Measurements from ENCODE around the gene HAGH. TPM values are rescaled to one million over a fixed set of nuclear protein-coding genes. Genes with fewer than 3 reads are reported as not detected.

HAGH gene
- total and polyA plus RNA-seq, 4 donors, result 51.2 to 99.7 (median 80.2) TPM

DNA sequence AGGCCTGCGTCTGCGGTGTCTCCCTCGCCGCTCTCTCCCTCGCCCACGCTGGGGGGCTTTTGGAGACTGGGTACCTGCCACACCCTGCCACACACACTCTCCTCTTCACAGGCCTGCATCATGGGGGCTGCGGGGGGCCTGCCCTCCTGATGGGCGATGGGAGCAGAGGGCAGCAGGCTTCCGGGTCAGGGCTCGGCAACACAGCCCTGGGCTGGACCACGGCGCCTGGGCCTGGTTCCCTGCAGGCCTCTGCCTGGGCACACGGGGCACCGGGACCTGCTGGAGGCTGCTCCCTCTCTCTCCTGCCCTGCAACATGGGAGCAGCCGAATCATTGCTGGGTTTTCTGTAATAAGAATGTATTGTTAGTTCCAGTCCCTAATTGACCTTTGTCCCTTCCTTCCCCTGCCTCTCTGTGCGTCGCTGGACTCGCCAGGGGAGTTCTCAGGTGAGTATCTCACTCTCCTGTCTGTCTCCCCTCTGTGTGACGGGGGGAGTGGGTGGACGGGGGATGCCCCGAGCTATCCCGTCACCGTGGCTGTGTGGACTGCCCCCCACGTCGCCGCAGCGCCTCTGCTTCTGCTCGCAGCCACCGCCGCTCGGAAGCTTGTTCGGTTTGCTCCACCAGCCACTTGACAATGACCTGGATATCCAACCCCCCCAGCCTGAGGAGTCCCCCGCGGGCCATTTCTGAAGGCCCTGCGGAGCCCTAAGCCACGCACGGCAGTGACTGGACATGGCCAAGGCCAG, 68.7 kb downstream of the HAGH start:
- ATAC-seq (ENCODE audit: insufficient read depth, low FRiP score) (no peak), DNase-seq (no peak)
- H3K4me1 ChIP-seq (ENCODE audit: control insufficient read depth in 5 of 5, insufficient read depth in 5 of 5, low read length in 5 of 5), result no peaks in the 10 kb centered on the region
- no peak overlapping the region for H3K27ac ChIP-seq (ENCODE audit: low read depth in 1 of 2, low read length in 1 of 2)
- H3K9me3 ChIP-seq (ENCODE audit: control insufficient read depth in 4 of 4, insufficient read depth in 3 of 4, low read length in 3 of 4), result no peaks in the 10 kb centered on the region
- H3K9ac ChIP-seq (ENCODE audit: insufficient read depth in 1 of 2, low read length in 2 of 2), result no peak overlapping the region
- H3K27me3 ChIP-seq (ENCODE audit: control insufficient read depth in 3 of 3, insufficient read depth in 3 of 3, low read length in 2 of 3), result no peaks in the 10 kb centered on the region
- 94 to 96% methylated on average over 37 of the region's 37 CpGs for WGBS, 2 donors
- peaks cover 0 to 46% (median 14%) of the 10 kb centered on the region in 4 donors for H3K36me3 ChIP-seq (ENCODE audit: control insufficient read depth in 4 of 4, insufficient read depth in 4 of 4, low read length in 4 of 4)
- TF ChIP-seq, protein P1, sequence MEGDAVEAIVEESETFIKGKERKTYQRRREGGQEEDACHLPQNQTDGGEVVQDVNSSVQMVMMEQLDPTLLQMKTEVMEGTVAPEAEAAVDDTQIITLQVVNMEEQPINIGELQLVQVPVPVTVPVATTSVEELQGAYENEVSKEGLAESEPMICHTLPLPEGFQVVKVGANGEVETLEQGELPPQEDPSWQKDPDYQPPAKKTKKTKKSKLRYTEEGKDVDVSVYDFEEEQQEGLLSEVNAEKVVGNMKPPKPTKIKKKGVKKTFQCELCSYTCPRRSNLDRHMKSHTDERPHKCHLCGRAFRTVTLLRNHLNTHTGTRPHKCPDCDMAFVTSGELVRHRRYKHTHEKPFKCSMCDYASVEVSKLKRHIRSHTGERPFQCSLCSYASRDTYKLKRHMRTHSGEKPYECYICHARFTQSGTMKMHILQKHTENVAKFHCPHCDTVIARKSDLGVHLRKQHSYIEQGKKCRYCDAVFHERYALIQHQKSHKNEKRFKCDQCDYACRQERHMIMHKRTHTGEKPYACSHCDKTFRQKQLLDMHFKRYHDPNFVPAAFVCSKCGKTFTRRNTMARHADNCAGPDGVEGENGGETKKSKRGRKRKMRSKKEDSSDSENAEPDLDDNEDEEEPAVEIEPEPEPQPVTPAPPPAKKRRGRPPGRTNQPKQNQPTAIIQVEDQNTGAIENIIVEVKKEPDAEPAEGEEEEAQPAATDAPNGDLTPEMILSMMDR (IDR thresholded peaks at IDR 0.05; ENCODE audit: control extremely low read depth, extremely low read depth), result no peak
- H3K4me3 ChIP-seq, result no peak overlapping the region

Other genes starting within 250 kb of the HAGH start
- gene IFT140, start 214.8 kb downstream of the HAGH start, total RNA-seq, result 10 to 100 TPM; 42.4 to 48.5 TPM
- gene IFT140, start 214.8 kb downstream of the HAGH start, polyA plus RNA-seq, result 10 to 100 TPM; 13.6 to 24.8 TPM
- 10 to 100 TPM; 16.3 to 20.4 TPM for gene CRAMP1, start 214.5 kb downstream of the HAGH start, total RNA-seq
- gene CRAMP1, start 214.5 kb downstream of the HAGH start, polyA plus RNA-seq, result 1 to 10 TPM; 6.6 to 8.7 TPM
- gene JPT2, start 148.5 kb downstream of the HAGH start, total RNA-seq, result 10 to 100 TPM; 53.4 to 71.9 TPM
- gene JPT2, start 148.5 kb downstream of the HAGH start, polyA plus RNA-seq, result 10 to 100 TPM; 28.7 to 49.7 TPM
- 10 to 100 TPM; 51.5 to 75.7 TPM for gene MAPK8IP3, start 120.6 kb downstream of the HAGH start, total RNA-seq
- gene MAPK8IP3, start 120.6 kb downstream of the HAGH start, polyA plus RNA-seq, result 10 to 100 TPM; 40.3 to 76.7 TPM
- 10 to 100 TPM; 25.1 to 66.1 TPM for gene NME3, start 55.3 kb downstream of the HAGH start, total RNA-seq
- 100 to 1,000 TPM in 1 of 2 donors, 10 to 100 TPM in 1; 67.6 to 197 TPM for gene NME3, start 55.3 kb downstream of the HAGH start, polyA plus RNA-seq
- gene EME2, start 54.0 kb downstream of the HAGH start, total RNA-seq, result 10 to 100 TPM; 10.0 to 30.2 TPM
- gene EME2, start 54.0 kb downstream of the HAGH start, polyA plus RNA-seq, result 1 to 10 TPM; 8.6 to 9.5 TPM
- gene MRPS34, start 53.7 kb downstream of the HAGH start, total RNA-seq, result 10 to 100 TPM; 40.1 to 90.7 TPM
- 100 to 1,000 TPM; 110 TPM for gene MRPS34, start 53.7 kb downstream of the HAGH start, polyA plus RNA-seq
- gene SPSB3, start 44.3 kb downstream of the HAGH start, total RNA-seq, result 10 to 100 TPM; 39.8 to 55.3 TPM
- 10 to 100 TPM; 46.5 to 76.1 TPM for gene SPSB3, start 44.3 kb downstream of the HAGH start, polyA plus RNA-seq
- 10 to 100 TPM; 38.9 to 64.2 TPM for gene NUBP2, start 43.9 kb downstream of the HAGH start, total RNA-seq
- gene NUBP2, start 43.9 kb downstream of the HAGH start, polyA plus RNA-seq, result 10 to 100 TPM; 67.1 to 70.2 TPM
- gene IGFALS, start 33.1 kb downstream of the HAGH start, total RNA-seq, result 1 to 10 TPM; 1.4 to 4.4 TPM
- 1 to 10 TPM; 1.2 to 1.7 TPM for gene IGFALS, start 33.1 kb downstream of the HAGH start, polyA plus RNA-seq
- 10 to 100 TPM; 24.5 to 26.8 TPM for gene FAHD1, start 381 bp upstream of the HAGH start, total RNA-seq
- gene FAHD1, start 381 bp upstream of the HAGH start, polyA plus RNA-seq, result 10 to 100 TPM; 17.2 to 32.1 TPM
- gene MEIOB, start 45.3 kb upstream of the HAGH start, total RNA-seq, result under 1 TPM in 1 of 2 donors, not detected in 1; 0.21 TPM
- under 1 TPM in 1 of 2 donors, not detected in 1; 0.28 TPM for gene MEIOB, start 45.3 kb upstream of the HAGH start, polyA plus RNA-seq
- 1 to 10 TPM in 1 of 2 donors, under 1 TPM in 1; 0.40 to 5.9 TPM for gene HS3ST6, start 91.6 kb upstream of the HAGH start, total RNA-seq
- gene HS3ST6, start 91.6 kb upstream of the HAGH start, polyA plus RNA-seq, result 1 to 10 TPM in 1 of 2 donors, under 1 TPM in 1; 0.71 to 2.1 TPM
- gene MSRB1, start 116.4 kb upstream of the HAGH start, total RNA-seq, result 10 to 100 TPM; 11.1 to 52.1 TPM
- gene MSRB1, start 116.4 kb upstream of the HAGH start, polyA plus RNA-seq, result 100 to 1,000 TPM in 1 of 2 donors, 10 to 100 TPM in 1; 50.2 to 164 TPM
- gene RPL3L, start 127.9 kb upstream of the HAGH start, total RNA-seq, result not detected
- gene RPL3L, start 127.9 kb upstream of the HAGH start, polyA plus RNA-seq, result under 1 TPM; 0.01 to 0.04 TPM
- gene NDUFB10, start 132.7 kb upstream of the HAGH start, total RNA-seq, result 100 to 1,000 TPM; 107 to 124 TPM
- gene NDUFB10, start 132.7 kb upstream of the HAGH start, polyA plus RNA-seq, result 100 to 1,000 TPM; 139 to 187 TPM
- 1,000 to 10,000 TPM; 1,331 to 2,412 TPM for gene RPS2, start 138.0 kb upstream of the HAGH start, total RNA-seq
- 1,000 to 10,000 TPM; 3,147 to 5,214 TPM for gene RPS2, start 138.0 kb upstream of the HAGH start, polyA plus RNA-seq
- gene RNF151, start 140.0 kb upstream of the HAGH start, total RNA-seq, result not detected
- under 1 TPM in 1 of 2 donors, not detected in 1; 0.15 TPM for gene RNF151, start 140.0 kb upstream of the HAGH start, polyA plus RNA-seq
- gene TBL3, start 145.2 kb upstream of the HAGH start, total RNA-seq, result 10 to 100 TPM; 23.9 to 35.4 TPM
- 10 to 100 TPM; 52.8 to 58.8 TPM for gene TBL3, start 145.2 kb upstream of the HAGH start, polyA plus RNA-seq
- 1 to 10 TPM in 1 of 2 donors, under 1 TPM in 1; 0.28 to 4.5 TPM for gene NOXO1, start 154.6 kb upstream of the HAGH start, total RNA-seq
- gene NOXO1, start 154.6 kb upstream of the HAGH start, polyA plus RNA-seq, result 1 to 10 TPM; 2.0 to 7.3 TPM
- 10 to 100 TPM in 1 of 2 donors, 1 to 10 TPM in 1; 7.4 to 32.6 TPM for gene GFER, start 157.4 kb upstream of the HAGH start, total RNA-seq
- gene GFER, start 157.4 kb upstream of the HAGH start, polyA plus RNA-seq, result 10 to 100 TPM; 18.6 to 63.5 TPM
- under 1 TPM; 0.40 to 0.46 TPM for gene SYNGR3, start 163.1 kb upstream of the HAGH start, total RNA-seq
- gene SYNGR3, start 163.1 kb upstream of the HAGH start, polyA plus RNA-seq, result under 1 TPM; 0.10 to 0.69 TPM
- 10 to 100 TPM; 13.9 to 49.8 TPM for gene ZNF598, start 183.0 kb upstream of the HAGH start, total RNA-seq
- 10 to 100 TPM; 29.1 to 42.8 TPM for gene ZNF598, start 183.0 kb upstream of the HAGH start, polyA plus RNA-seq
- gene NPW, start 193.0 kb upstream of the HAGH start, total RNA-seq, result 1 to 10 TPM in 1 of 2 donors, under 1 TPM in 1; 0.71 to 1.3 TPM
- gene NPW, start 193.0 kb upstream of the HAGH start, polyA plus RNA-seq, result under 1 TPM; 0.12 to 0.34 TPM
- gene NHERF2, start 200.1 kb upstream of the HAGH start, total RNA-seq, result 100 to 1,000 TPM; 142 to 468 TPM
- gene NHERF2, start 200.1 kb upstream of the HAGH start, polyA plus RNA-seq, result 100 to 1,000 TPM; 192 to 297 TPM
- 10 to 100 TPM; 19.3 to 37.8 TPM for gene NTHL1, start 221.0 kb upstream of the HAGH start, total RNA-seq
- 10 to 100 TPM; 20.4 to 43.5 TPM for gene NTHL1, start 221.0 kb upstream of the HAGH start, polyA plus RNA-seq
- gene TSC2, start 221.2 kb upstream of the HAGH start, total RNA-seq, result 100 to 1,000 TPM in 1 of 2 donors, 10 to 100 TPM in 1; 93.4 to 146 TPM
- gene TSC2, start 221.2 kb upstream of the HAGH start, polyA plus RNA-seq, result 10 to 100 TPM; 36.5 to 51.9 TPM

All from lung (tissue), 12 donors.